ENCODE measurements around the gene ODAPH. TPM values are rescaled to one million over a fixed set of nuclear protein-coding genes. Genes with fewer than 3 reads are reported as not detected.

ODAPH gene
- total and polyA plus RNA-seq, 2 donors (not counting 1 experiment from before 2014, with no cell fraction given) = not detected

DNA sequence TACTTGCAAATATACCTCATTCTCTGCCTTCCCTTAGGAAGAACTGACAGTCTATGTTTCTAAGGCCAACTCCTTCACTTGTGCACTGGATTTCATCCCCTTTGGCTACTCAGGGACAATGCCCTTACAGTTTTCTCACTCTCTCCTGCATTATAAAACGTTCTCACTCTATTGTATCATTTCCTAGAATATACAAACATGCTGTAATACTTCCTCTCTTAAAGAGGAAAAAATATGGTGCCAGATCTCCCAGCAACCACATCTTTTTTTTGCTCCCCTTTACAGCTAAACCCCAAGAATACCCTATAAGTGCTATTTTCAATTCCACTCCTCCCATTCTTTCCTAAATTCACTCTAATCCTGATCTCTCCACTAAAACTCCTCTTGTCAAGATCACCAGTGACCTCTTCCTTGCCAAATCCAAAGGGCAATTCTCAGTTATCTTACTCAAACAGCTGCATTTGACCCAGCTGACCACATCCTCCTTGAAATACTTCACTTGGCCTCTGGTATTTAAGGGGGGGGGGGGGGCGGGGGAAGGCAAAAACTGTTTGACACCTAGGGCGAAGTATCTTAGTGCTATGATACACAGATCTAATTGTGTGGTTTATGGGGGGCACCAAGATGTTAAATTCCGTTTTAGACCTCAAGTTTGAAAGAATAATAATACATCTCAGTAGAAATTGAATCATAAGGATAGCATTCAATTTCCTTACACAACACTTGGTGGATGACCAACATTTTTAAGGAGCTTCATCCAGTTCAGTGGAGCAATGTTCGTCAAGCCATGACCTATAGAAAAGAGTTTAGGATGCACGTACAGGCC lies 43.3 kb upstream of the ODAPH start:
- DNase-seq (ENCODE audit: low read depth in 2 of 2) = peak; percentile 41 to 83
- Histone ChIP-seq H3K4me3 (replicated peaks in 1 of 4; ENCODE audit: control extremely low read depth in 1 of 4, insufficient read depth in 1 of 4, low read depth in 3 of 4, low read length in 4 of 4) (peak overlapping the region; percentile 83 to 97 (median 86)), H3K27ac (ENCODE audit: insufficient read depth, low read length) (peak overlapping the region; percentile 97), H3K9me3 (ENCODE audit: control insufficient read depth, insufficient read depth, low read depth, low read length) (no peaks in the 10 kb centered on the region), H3K4me1 (ENCODE audit: control insufficient read depth, extremely low read depth, insufficient read depth, low read length) (peaks cover 3% of the 10 kb centered on the region), H3K27me3 (ENCODE audit: control insufficient read depth, insufficient read depth, low read length) (no peaks in the 10 kb centered on the region), H3K36me3 (ENCODE audit: control insufficient read depth, insufficient read depth, low read length) (peaks cover 3% of the 10 kb centered on the region), H3K4me2 (ENCODE audit: extremely low read depth, insufficient read depth, low read length) (peak overlapping the region; percentile 76), H2AFZ (ENCODE audit: low read length) (no peak overlapping the region), H4K20me1 (ENCODE audit: control insufficient read depth, extremely low read depth, insufficient read depth, low read length) (no peaks in the 10 kb centered on the region), H3K9ac (ENCODE audit: insufficient read depth, low read length) (no peak overlapping the region), H3K79me2 (ENCODE audit: control insufficient read depth, insufficient read depth, low read length) (peaks cover 52% of the 10 kb centered on the region)
- no peak for TF ChIP-seq EZH2 (IDR thresholded peaks at IDR 0.05; ENCODE audit: low read length, missing control alignments)
- TF ChIP-seq CTCF (conservative IDR thresholded peaks at IDR 0.05 in 1 of 2, IDR thresholded peaks at IDR 0.05 in 1 of 2; ENCODE audit: low read depth in 1 of 2, low read length in 2 of 2) = no peak

- Histone ChIP-seq H3K27me3 (ENCODE audit: control insufficient read depth, insufficient read depth, low read length) (no peaks in the 10 kb centered on the region), H3K9me3 (ENCODE audit: control insufficient read depth, insufficient read depth, low read depth, low read length) (no peaks in the 10 kb centered on the region), H3K9ac (ENCODE audit: insufficient read depth, low read length) (peak overlapping the region; percentile 96), H2AFZ (ENCODE audit: low read length) (peak overlapping the region; percentile 88), H3K27ac (ENCODE audit: insufficient read depth, low read length) (peak overlapping the region; percentile 97), H4K20me1 (ENCODE audit: control insufficient read depth, extremely low read depth, insufficient read depth, low read length) (no peaks in the 10 kb centered on the region), H3K4me2 (ENCODE audit: extremely low read depth, insufficient read depth, low read length) (peak overlapping the region; percentile 76), H3K4me3 (replicated peaks in 1 of 4; ENCODE audit: control extremely low read depth in 1 of 4, insufficient read depth in 1 of 4, low read depth in 3 of 4, low read length in 4 of 4) (peak overlapping the region; percentile 83 to 97 (median 86)), H3K4me1 (ENCODE audit: control insufficient read depth, extremely low read depth, insufficient read depth, low read length) (peaks cover 3% of the 10 kb centered on the region), H3K36me3 (ENCODE audit: control insufficient read depth, insufficient read depth, low read length) (peaks cover 4% of the 10 kb centered on the region), H3K79me2 (ENCODE audit: control insufficient read depth, insufficient read depth, low read length) (peaks cover 50% of the 10 kb centered on the region)
- DNase-seq (ENCODE audit: low read depth in 2 of 2) = peak; percentile 5 to 15
- TF ChIP-seq EZH2 (IDR thresholded peaks at IDR 0.05; ENCODE audit: low read length, missing control alignments) = no peak
- TF ChIP-seq CTCF (conservative IDR thresholded peaks at IDR 0.05 in 1 of 2, IDR thresholded peaks at IDR 0.05 in 1 of 2; ENCODE audit: low read depth in 1 of 2, low read length in 2 of 2) = no peak
Observed at GRCh38 chr4:75513526-75514130, 42.2 kb upstream of the ODAPH start.

DNA sequence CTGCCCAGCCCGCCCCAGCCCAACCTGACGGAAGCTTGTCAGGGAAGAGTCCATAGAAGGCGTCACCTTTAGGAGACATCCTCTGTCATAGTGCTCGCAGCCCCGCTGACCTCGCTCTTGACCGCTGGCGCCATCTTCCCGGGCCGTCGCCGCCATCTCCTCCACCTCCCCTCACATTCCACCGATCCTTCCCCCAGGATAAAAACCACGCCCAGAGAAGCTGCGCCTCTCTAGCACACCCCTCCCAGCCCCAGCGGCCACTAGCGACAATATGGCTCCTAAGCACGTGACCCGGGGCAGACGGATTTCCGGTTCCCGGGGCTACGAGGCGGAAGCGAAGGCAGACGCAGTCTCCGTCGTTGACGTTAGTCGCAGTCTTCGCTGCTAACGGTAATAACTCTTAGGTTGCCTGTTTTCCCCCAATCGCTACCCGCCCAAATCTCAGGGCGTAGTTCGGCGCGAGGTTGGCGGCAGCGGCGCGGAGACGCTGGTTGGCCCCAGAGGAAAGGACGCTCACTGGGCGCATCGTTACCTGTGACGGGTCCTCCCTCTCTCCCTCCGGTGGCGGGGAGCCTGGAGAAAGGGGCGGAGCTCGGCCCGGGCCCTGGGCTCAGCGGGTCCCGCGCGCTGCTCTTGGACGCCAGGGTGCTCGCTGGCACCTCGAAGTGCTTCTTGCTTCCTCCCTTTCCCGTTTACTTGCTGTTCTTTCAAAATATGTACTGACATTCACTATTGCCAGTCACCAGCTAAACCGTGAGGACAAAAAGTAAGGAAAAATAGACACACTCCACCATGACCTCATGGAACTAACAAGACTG lies 41.5 kb upstream of the ODAPH start, which contains the start of the genes RCHY1 and THAP6:
TSS of gene RCHY1 (minus strand) at position 273 of the 818 bp plus-strand sequence. CDS start at position 156, 117 bp downstream.
TSS of gene THAP6 (plus strand) at position 343 of the 818 bp plus-strand sequence. CDS start 980 bp downstream, outside the sequence.
- Histone ChIP-seq H3K4me1 (ENCODE audit: control insufficient read depth, extremely low read depth, insufficient read depth, low read length) (peaks cover 3% of the 10 kb centered on the region), H3K27me3 (ENCODE audit: control insufficient read depth, insufficient read depth, low read length) (no peaks in the 10 kb centered on the region), H3K79me2 (ENCODE audit: control insufficient read depth, insufficient read depth, low read length) (peaks cover 46% of the 10 kb centered on the region), H3K4me2 (ENCODE audit: extremely low read depth, insufficient read depth, low read length) (peak within 1 kb of the TSS; percentile 87), H3K9me3 (ENCODE audit: control insufficient read depth, insufficient read depth, low read depth, low read length) (no peaks in the 10 kb centered on the region), H2AFZ (ENCODE audit: low read length) (peak within 1 kb of the TSS; percentile 99), H4K20me1 (ENCODE audit: control insufficient read depth, extremely low read depth, insufficient read depth, low read length) (no peaks in the 10 kb centered on the region), H3K36me3 (ENCODE audit: control insufficient read depth, insufficient read depth, low read length) (peaks cover 6% of the 10 kb centered on the region), H3K27ac (ENCODE audit: insufficient read depth, low read length) (peak within 1 kb of the TSS; percentile 97), H3K9ac (ENCODE audit: insufficient read depth, low read length) (peak within 1 kb of the TSS; percentile 96), H3K4me3 (replicated peaks in 1 of 4; ENCODE audit: control extremely low read depth in 1 of 4, insufficient read depth in 1 of 4, low read depth in 3 of 4, low read length in 4 of 4) (peak within 1 kb of the TSS; percentile 83 to 97 (median 86))
- TF ChIP-seq CTCF (conservative IDR thresholded peaks at IDR 0.05 in 1 of 2, IDR thresholded peaks at IDR 0.05 in 1 of 2; ENCODE audit: low read depth in 1 of 2, low read length in 2 of 2) = no peak
- no peak for TF ChIP-seq EZH2 (IDR thresholded peaks at IDR 0.05; ENCODE audit: low read length, missing control alignments)
- peak; percentile 94 to 95 for DNase-seq (ENCODE audit: low read depth in 2 of 2)
